ENCODE data around the gene ZBTB20. TPM values are rescaled to one million over a fixed set of nuclear protein-coding genes. Genes with fewer than 3 reads are reported as not detected.

ZBTB20 gene
- total RNA-seq, 1 donor from 2014 or later, result 62.0 TPM

- Histone ChIP-seq H3K9me3 (replicated peaks) (no peaks in the 10 kb centered on the region), H3K4me3 (no peak overlapping the region), H3K27me3 (ENCODE audit: low read depth) (no peaks in the 10 kb centered on the region), H3K27ac (replicated peaks) (no peak overlapping the region), H3K4me1 (peaks cover 23% of the 10 kb centered on the region), H3K36me3 (no peaks in the 10 kb centered on the region)
- intact Hi-C loops (cut with micrococcal nuclease), result no loop called here
- no peak for TF ChIP-seq CTCF (IDR thresholded peaks at IDR 0.05; ENCODE audit: borderline replicate concordance)
- no peak for DNase-seq
These were observed 85.1 kb downstream of the ZBTB20 start for GRCh38 chr3:115062009-115062408.

- DNase-seq, result no peak
- no peaks in the 10 kb centered on the region for H3K9me3 ChIP-seq (replicated peaks)
- no peaks in the 10 kb centered on the region for H3K27me3 ChIP-seq (ENCODE audit: low read depth)
- intact Hi-C loops (cut with micrococcal nuclease), result no loop called here
- H3K4me1 ChIP-seq, result no peaks in the 10 kb centered on the region
- no peak overlapping the region for H3K27ac ChIP-seq (replicated peaks)
- H3K36me3 ChIP-seq, result no peaks in the 10 kb centered on the region
- H3K4me3 ChIP-seq, result no peak overlapping the region
- TF ChIP-seq CTCF (IDR thresholded peaks at IDR 0.05; ENCODE audit: borderline replicate concordance), result no peak
These were observed 94.2 kb downstream of the ZBTB20 start for GRCh38 chr3:115052906-115053305.

- Histone ChIP-seq H3K27me3 (ENCODE audit: low read depth) (no peaks in the 10 kb centered on the region), H3K36me3 (no peaks in the 10 kb centered on the region), H3K4me3 (peak overlapping the region; percentile 4), H3K4me1 (peaks cover 19% of the 10 kb centered on the region), H3K9me3 (replicated peaks) (no peaks in the 10 kb centered on the region), H3K27ac (replicated peaks) (peak overlapping the region; percentile 63)
- no peak for DNase-seq
- intact Hi-C loops (cut with micrococcal nuclease), result no loop called here
- no peak for TF ChIP-seq CTCF (IDR thresholded peaks at IDR 0.05; ENCODE audit: borderline replicate concordance)
These were observed 104.7 kb downstream of the ZBTB20 start for GRCh38 chr3:115042351-115042750.

GRCh38 chr3:115040673-115041286 is 106.3 kb downstream of the ZBTB20 start:
- H3K27me3 ChIP-seq (ENCODE audit: low read depth), result no peaks in the 10 kb centered on the region
- no peaks in the 10 kb centered on the region for H3K36me3 ChIP-seq
- peak; percentile 71 for TF ChIP-seq CTCF (IDR thresholded peaks at IDR 0.05; ENCODE audit: borderline replicate concordance)
- intact Hi-C loops (cut with micrococcal nuclease), result no loop called here
- peaks cover 19% of the 10 kb centered on the region for H3K4me1 ChIP-seq
- H3K9me3 ChIP-seq (replicated peaks), result no peaks in the 10 kb centered on the region
- no peak overlapping the region for H3K27ac ChIP-seq (replicated peaks)
- DNase-seq, result no peak
- H3K4me3 ChIP-seq, result no peak overlapping the region

GRCh38 chr3:115040246-115040645 is 106.8 kb downstream of the ZBTB20 start:
- Histone ChIP-seq H3K27ac (replicated peaks) (no peak overlapping the region), H3K9me3 (replicated peaks) (peaks cover under 1% of the 10 kb centered on the region), H3K4me1 (peaks cover 19% of the 10 kb centered on the region), H3K27me3 (ENCODE audit: low read depth) (no peaks in the 10 kb centered on the region), H3K4me3 (no peak overlapping the region), H3K36me3 (no peaks in the 10 kb centered on the region)
- TF ChIP-seq CTCF (IDR thresholded peaks at IDR 0.05; ENCODE audit: borderline replicate concordance), result no peak
- no peak for DNase-seq
- intact Hi-C loops (cut with micrococcal nuclease), result no loop called here
